IPS-15b (cell line): ENCODE data around the gene KHK.
A peak's percentile ranks its signal among the peaks of the same experiment; 100 is the strongest.

Experiments
- H3K27me3 ChIP-seq: one replicate; pipeline ENCODE4 v1.6.1; 2013; ENCODE audit warnings: low read length; ENCODE audit not compliant: control insufficient read depth, insufficient read depth
- H3K36me3 ChIP-seq: one replicate; pipeline ENCODE4 v1.6.1; 2013; ENCODE audit warnings: low read length; ENCODE audit not compliant: control insufficient read depth, insufficient read depth
- H3K4me1 ChIP-seq: one replicate; pipeline ENCODE4 v1.6.1; 2013; ENCODE audit warnings: mild to moderate bottlenecking, low read length; ENCODE audit not compliant: control insufficient read depth, insufficient read depth
- H3K4me3 ChIP-seq: one replicate; pipeline ENCODE4 v1.5.1; 2013; ENCODE audit warnings: low read depth, low read length
- H3K9ac ChIP-seq: one replicate; pipeline ENCODE4 v1.6.1; 2013; ENCODE audit warnings: low read depth, mild to moderate bottlenecking, low read length
- H3K9me3 ChIP-seq: one replicate; pipeline ENCODE4 v1.6.1; 2013; ENCODE audit warnings: mild to moderate bottlenecking, low read length; ENCODE audit not compliant: control insufficient read depth, insufficient read depth

KHK gene

DNA sequence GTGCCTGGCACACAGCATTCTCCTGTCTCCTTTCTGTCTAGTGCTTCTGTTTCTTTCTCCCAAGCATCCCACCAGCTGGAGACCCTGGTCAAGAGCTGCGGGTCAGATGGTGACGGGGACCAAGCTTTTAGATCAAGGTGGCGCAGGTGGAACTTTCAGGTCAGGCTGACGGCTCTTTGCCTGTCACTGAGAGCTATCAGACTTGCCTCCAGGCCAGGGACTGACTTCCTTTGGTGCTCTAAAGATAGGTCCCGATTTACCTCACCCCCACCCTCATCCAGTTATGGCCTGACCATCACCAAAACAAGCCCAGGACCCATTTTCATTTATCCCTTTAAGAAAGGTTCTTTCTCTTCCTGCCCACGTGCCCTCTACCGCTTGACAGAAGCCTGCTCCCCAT, 9.3 kb upstream of the KHK start:
- Histone ChIP-seq H3K4me1 (no peaks in the 10 kb centered on the region), H3K27me3 (no peaks in the 10 kb centered on the region), H3K36me3 (no peaks in the 10 kb centered on the region), H3K9ac (no peak overlapping the region), H3K4me3 (no peak overlapping the region), H3K9me3 (no peaks in the 10 kb centered on the region)

DNA sequence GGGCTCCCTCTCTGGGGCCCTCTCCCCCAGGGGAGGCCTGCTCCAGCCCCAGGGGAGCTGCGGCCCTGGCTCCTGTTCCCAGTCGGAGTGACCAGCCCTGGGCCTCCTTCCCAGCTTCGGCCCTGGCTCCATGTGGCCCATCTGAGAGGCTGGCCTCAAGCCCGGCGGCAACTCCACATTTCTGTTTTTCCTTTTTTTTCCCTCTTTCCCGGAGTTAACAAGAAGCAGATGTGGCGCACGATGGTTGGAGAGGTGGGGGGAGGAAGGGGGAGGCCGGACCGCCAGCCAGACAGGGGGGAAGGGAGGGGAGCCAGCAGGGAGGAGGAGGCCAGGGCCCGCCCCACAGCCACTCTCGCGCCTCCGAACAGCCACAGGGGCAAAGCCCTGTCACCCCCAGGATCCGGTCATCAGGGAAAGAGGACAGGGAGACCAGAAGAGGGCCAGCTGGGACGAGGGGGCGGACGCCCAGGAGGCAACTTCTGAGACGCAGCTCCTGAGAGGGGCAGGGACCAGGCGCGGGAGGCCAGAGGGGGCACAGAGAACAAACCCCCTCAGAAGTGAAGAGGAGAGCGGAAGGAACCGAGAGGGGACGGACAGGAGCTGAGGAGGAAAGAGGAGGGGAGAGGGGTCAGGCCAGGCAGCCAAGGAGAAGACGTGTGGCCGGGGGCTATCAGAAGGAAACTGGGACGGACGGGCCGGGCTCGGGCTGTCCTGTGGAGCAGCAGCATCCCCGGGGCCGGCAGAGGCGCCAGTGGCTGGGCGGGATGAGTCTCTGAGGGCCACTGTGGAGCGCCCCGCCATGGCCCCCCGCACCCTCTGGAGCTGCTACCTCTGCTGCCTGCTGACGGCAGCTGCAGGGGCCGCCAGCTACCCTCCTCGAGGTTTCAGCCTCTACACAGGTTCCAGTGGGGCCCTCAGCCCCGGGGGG, 8.0 kb upstream of the KHK start, which contains the start of gene EMILIN1:
TSS of gene EMILIN1 (plus strand) at position 349 of the 928 bp plus-strand sequence. CDS start at position 800, 451 bp downstream.
- Histone ChIP-seq H3K4me1 (no peaks in the 10 kb centered on the region), H3K36me3 (no peaks in the 10 kb centered on the region), H3K9me3 (no peaks in the 10 kb centered on the region), H3K4me3 (no peak within 1 kb of the TSS), H3K27me3 (no peaks in the 10 kb centered on the region), H3K9ac (peak within 1 kb of the TSS; percentile 47)

DNA sequence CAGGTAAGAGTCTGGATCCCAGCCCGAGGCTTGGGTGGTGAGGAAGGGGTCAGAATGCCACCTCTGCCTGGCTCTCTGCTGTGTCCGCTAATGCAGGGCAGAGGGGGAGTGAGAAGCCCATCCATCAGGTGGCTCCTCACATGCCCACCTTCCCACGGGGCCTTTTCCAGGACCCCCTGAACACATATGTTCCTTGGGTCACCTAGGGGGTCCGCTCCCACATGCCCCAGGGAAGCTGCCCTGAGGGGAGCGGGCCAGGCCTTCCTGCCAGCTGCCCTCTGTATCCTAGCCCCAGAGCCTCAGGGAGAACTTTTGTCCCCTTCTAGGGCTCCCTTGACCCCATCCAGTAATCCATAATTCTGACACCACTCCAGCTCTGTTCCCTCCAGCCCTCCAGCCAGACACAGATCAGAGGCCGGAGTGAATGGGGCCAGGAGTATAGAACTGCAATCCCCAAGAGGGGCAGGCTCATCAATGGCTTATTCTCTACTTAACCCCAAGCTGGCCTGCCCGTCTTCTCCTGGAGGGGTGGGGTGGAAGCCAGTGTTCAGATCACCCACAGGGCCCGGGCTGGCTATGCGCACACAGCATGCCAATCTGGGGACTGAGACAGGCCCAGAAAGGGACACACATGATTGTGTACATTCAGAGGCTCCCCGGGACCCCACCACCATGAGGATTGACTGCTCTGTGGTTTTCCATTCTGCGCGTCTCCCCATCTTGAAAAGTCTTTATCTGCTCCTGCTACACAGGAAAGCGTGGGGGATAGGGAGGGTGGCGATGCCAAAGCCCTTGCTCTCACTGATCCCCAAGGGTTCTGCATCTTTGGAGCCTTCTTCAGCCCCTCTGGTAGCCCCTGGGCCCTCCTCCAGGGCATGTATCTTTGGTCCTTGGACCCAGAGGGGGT, 7.1 kb upstream of the KHK start:
- H3K9ac ChIP-seq = no peak overlapping the region
- H3K4me1 ChIP-seq = no peaks in the 10 kb centered on the region
- H3K9me3 ChIP-seq = no peaks in the 10 kb centered on the region
- no peaks in the 10 kb centered on the region for H3K27me3 ChIP-seq
- H3K36me3 ChIP-seq = no peaks in the 10 kb centered on the region
- H3K4me3 ChIP-seq = no peak overlapping the region

DNA sequence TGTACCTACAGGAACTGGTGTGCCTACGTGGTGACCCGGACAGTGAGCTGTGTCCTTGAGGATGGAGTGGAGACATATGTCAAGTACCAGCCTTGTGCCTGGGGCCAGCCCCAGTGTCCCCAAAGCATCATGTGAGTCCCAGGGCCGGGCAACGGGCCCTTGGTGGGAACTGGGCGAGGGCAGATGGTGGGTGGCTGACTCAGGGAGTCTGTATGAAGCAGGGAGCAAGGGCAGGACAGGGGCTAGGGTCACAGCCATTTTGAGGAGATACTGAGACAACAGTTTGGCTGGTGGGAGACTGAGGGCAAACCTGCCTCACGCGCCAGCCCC, 6.5 kb upstream of the KHK start:
- Histone ChIP-seq H3K36me3 (no peaks in the 10 kb centered on the region), H3K27me3 (peaks cover 4% of the 10 kb centered on the region), H3K4me1 (no peaks in the 10 kb centered on the region), H3K4me3 (no peak overlapping the region), H3K9ac (no peak overlapping the region), H3K9me3 (no peaks in the 10 kb centered on the region)

DNA sequence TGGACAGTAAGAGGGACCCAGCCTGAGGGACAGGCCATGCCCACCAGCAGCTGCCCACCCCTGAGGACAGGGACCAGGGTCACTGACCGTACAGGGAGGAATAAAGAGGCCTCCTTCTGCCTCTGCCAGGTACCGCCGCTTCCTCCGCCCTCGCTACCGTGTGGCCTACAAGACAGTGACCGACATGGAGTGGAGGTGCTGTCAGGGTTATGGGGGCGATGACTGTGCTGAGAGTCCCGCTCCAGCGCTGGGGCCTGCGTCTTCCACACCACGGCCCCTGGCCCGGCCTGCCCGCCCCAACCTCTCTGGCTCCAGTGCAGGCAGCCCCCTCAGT, 6.0 kb upstream of the KHK start:
- no peak overlapping the region for H3K9ac ChIP-seq
- no peak overlapping the region for H3K4me3 ChIP-seq
- peaks cover 6% of the 10 kb centered on the region for H3K27me3 ChIP-seq
- H3K4me1 ChIP-seq = no peaks in the 10 kb centered on the region
- no peaks in the 10 kb centered on the region for H3K9me3 ChIP-seq
- no peaks in the 10 kb centered on the region for H3K36me3 ChIP-seq

DNA sequence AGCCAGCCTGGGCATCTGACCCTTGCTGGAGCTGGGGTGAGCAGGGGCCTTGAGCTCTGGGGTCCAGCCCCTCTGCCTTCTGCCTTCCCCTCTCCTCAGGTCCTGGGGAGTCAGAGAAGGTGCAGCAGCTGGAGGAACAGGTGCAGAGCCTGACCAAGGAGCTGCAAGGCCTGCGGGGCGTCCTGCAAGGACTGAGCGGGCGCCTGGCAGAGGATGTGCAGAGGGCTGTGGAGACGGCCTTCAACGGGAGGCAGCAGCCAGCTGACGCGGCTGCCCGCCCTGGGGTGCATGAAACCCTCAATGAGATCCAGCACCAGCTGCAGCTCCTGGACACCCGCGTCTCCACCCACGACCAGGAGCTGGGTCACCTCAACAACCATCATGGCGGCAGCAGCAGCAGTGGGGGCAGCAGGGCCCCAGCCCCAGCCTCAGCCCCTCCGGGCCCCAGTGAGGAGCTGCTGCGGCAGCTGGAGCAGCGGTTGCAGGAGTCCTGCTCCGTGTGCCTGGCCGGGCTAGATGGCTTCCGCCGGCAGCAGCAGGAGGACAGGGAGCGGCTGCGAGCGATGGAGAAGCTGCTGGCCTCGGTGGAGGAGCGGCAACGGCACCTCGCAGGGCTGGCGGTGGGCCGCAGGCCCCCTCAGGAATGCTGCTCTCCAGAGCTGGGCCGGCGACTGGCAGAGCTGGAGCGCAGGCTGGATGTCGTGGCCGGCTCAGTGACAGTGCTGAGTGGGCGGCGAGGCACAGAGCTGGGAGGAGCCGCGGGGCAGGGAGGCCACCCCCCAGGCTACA, 4.4 kb upstream of the KHK start:
- Histone ChIP-seq H3K4me3 (no peak overlapping the region), H3K4me1 (no peaks in the 10 kb centered on the region), H3K9me3 (no peaks in the 10 kb centered on the region), H3K27me3 (peaks cover 6% of the 10 kb centered on the region), H3K36me3 (no peaks in the 10 kb centered on the region), H3K9ac (no peak overlapping the region)

DNA sequence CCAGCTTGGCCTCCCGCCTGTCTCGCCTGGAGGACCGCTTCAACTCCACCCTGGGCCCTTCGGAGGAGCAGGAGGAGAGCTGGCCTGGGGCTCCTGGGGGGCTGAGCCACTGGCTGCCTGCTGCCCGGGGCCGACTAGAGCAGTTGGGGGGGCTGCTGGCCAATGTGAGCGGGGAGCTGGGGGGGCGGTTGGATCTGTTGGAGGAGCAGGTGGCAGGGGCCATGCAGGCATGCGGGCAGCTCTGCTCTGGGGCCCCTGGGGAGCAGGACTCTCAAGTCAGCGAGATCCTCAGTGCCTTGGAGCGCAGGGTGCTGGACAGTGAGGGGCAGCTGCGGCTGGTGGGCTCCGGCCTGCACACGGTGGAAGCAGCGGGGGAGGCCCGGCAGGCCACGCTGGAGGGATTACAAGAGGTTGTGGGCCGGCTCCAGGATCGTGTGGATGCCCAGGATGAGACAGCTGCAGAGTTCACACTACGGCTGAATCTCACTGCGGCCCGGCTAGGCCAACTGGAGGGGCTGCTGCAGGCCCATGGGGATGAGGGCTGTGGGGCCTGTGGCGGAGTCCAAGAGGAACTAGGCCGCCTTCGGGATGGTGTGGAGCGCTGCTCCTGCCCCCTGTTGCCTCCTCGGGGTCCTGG, 3.7 kb upstream of the KHK start:
- Histone ChIP-seq H3K9me3 (no peaks in the 10 kb centered on the region), H3K4me3 (no peak overlapping the region), H3K36me3 (no peaks in the 10 kb centered on the region), H3K4me1 (peaks cover 3% of the 10 kb centered on the region), H3K9ac (no peak overlapping the region), H3K27me3 (peaks cover 12% of the 10 kb centered on the region)

DNA sequence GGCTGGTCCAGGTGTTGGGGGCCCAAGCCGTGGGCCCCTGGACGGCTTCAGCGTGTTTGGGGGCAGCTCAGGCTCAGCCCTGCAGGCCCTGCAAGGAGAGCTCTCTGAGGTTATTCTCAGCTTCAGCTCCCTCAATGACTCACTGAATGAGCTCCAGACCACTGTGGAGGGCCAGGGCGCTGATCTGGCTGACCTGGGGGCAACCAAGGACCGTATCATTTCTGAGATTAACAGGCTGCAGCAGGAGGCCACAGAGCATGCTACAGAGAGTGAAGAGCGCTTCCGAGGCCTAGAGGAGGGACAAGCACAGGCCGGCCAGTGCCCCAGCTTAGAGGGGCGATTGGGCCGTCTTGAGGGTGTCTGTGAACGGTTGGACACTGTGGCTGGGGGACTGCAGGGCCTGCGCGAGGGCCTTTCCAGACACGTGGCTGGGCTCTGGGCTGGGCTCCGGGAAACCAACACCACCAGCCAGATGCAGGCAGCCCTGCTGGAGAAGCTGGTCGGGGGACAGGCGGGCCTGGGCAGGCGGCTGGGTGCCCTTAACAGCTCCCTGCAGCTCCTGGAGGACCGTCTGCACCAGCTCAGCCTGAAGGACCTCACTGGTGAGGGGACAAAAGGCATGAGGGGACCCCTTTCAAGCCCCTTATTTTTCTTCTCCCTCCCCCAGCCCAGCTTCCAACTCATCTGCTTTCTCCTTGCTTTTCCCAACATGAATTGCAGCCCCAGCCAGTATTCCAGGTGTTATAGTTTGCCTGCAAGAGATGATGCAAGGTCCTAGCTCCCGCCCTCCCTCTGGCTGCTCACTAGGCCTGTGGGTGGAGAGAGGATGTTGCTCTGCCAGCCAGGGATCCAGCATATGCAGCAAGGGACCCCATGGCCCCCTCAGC, 2.9 kb upstream of the KHK start:
- Histone ChIP-seq H3K9ac (no peak overlapping the region), H3K4me3 (no peak overlapping the region), H3K9me3 (no peaks in the 10 kb centered on the region), H3K4me1 (peaks cover 3% of the 10 kb centered on the region), H3K36me3 (no peaks in the 10 kb centered on the region), H3K27me3 (peaks cover 15% of the 10 kb centered on the region)

DNA sequence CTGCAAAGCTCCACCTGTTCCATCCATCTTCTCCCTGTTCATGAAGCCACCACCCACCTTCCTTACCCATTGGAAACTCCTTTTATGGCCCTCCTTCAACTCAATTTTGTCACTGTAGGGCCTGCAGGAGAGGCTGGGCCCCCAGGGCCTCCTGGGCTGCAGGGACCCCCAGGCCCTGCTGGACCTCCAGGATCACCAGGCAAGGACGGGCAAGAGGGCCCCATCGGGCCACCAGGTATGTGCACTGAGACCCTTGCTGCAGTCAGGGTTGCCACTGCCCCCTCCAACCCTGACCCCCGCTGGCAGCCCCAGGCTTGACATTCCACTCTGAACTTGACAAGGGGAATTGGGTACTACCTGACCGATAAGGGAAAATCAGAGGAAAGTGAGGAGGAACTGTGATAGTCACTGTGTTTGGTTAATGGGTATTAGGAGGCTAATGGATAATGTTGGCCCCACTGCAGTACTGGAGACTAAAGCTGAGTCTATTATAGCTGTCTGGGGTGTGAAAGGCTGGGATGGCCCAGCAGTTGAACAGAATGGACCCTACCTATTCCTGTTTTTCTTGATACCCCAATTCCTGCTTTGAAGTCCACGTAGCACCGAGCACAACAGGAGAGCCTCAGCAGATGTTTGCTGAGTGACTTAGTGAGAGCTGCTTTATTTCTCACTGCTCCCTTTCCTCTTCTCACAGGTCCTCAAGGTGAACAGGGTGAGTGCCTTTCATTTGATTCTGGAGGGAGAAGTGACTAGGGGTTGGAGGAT, 2.1 kb upstream of the KHK start:
- no peaks in the 10 kb centered on the region for H3K9me3 ChIP-seq
- no peak overlapping the region for H3K4me3 ChIP-seq
- no peak overlapping the region for H3K9ac ChIP-seq
- H3K27me3 ChIP-seq = peaks cover 15% of the 10 kb centered on the region
- H3K4me1 ChIP-seq = peaks cover 3% of the 10 kb centered on the region
- H3K36me3 ChIP-seq = no peaks in the 10 kb centered on the region

DNA sequence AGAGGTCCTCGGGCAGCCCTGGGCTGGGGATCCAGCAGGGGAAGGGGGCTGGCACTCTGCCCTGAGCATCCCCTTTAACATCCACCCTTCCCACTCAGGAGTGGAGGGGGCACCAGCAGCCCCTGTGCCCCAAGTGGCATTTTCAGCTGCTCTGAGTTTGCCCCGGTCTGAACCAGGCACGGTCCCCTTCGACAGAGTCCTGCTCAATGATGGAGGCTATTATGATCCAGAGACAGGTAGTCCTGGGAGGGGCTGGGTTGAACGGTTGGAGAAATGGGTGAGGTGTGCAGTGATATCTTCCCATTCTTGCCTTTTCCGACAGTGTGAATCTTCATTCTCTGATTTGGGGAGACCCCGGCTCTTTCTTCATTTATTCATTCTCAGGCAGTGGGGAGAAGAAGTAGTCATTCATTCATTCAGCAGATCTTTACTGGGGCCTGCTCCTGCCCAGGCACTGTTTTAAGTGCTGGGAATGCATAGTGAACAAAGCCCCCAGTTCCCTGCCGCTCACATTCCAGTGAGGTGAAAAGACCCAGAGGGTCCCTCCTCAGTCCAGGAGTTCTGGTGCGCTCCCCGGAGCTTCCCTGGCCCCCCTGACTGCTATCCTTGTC, 1.4 kb upstream of the KHK start:
- Histone ChIP-seq H3K4me1 (peaks cover 3% of the 10 kb centered on the region), H3K9ac (peak overlapping the region; percentile 60), H3K36me3 (no peaks in the 10 kb centered on the region), H3K9me3 (no peaks in the 10 kb centered on the region), H3K27me3 (peaks cover 15% of the 10 kb centered on the region), H3K4me3 (peak overlapping the region; percentile 74)
